ENCODE measurements around the gene ZC2HC1B.

Gene ZC2HC1B

GRCh38 chr6:143936347-143936746 is 72.1 kb downstream of the ZC2HC1B start:
- DNase-seq (ENCODE audit: low spot score), result no peak

GRCh38 chr6:143936778-143937667 is 72.7 kb downstream of the ZC2HC1B start:
- DNase-seq (ENCODE audit: low spot score), result no peak

- DNase-seq (ENCODE audit: low spot score), result no peak
These were observed 73.3 kb downstream of the ZC2HC1B start for GRCh38 chr6:143937668-143937970.

GRCh38 chr6:143939364-143939763 is 75.1 kb downstream of the ZC2HC1B start:
- DNase-seq (ENCODE audit: low spot score), result no peak

- DNase-seq (ENCODE audit: low spot score), result no peak
These were observed 75.8 kb downstream of the ZC2HC1B start for GRCh38 chr6:143940011-143940597.

- DNase-seq (ENCODE audit: low spot score), result no peak
These were observed 77.8 kb downstream of the ZC2HC1B start for GRCh38 chr6:143941852-143942627.

- no peak for DNase-seq (ENCODE audit: low spot score)
These were observed 83.9 kb downstream of the ZC2HC1B start for GRCh38 chr6:143948208-143948607.

GRCh38 chr6:143949535-143949934 is 85.3 kb downstream of the ZC2HC1B start:
- DNase-seq (ENCODE audit: low spot score), result no peak

GRCh38 chr6:143949962-143950361 is 85.7 kb downstream of the ZC2HC1B start:
- DNase-seq (ENCODE audit: low spot score), result no peak

- no peak for DNase-seq (ENCODE audit: low spot score)
These were observed 86.6 kb downstream of the ZC2HC1B start for GRCh38 chr6:143950875-143951274.

GRCh38 chr6:143952060-143952778 is 87.9 kb downstream of the ZC2HC1B start:
- no peak for DNase-seq (ENCODE audit: low spot score)

- no peak for DNase-seq (ENCODE audit: low spot score)
These were observed 88.8 kb downstream of the ZC2HC1B start for GRCh38 chr6:143952947-143953701.

- DNase-seq (ENCODE audit: low spot score), result no peak
These were observed 89.6 kb downstream of the ZC2HC1B start for GRCh38 chr6:143953922-143954321.

GRCh38 chr6:143955971-143956370 is 91.7 kb downstream of the ZC2HC1B start:
- no peak for DNase-seq (ENCODE audit: low spot score)

- DNase-seq (ENCODE audit: low spot score), result no peak
These were observed 93.5 kb downstream of the ZC2HC1B start for GRCh38 chr6:143957679-143958274.

GRCh38 chr6:143958839-143959399 is 94.6 kb downstream of the ZC2HC1B start:
- DNase-seq (ENCODE audit: low spot score), result no peak

- no peak for DNase-seq (ENCODE audit: low spot score)
These were observed 95.7 kb downstream of the ZC2HC1B start for GRCh38 chr6:143959927-143960326.

GRCh38 chr6:143961066-143961465 is 96.8 kb downstream of the ZC2HC1B start:
- no peak for DNase-seq (ENCODE audit: low spot score)

GRCh38 chr6:143961886-143962878 is 97.9 kb downstream of the ZC2HC1B start:
- no peak for DNase-seq (ENCODE audit: low spot score)
